Neuron (in vitro differentiated cells): ENCODE results near the gene EVC.

Experiments
- H2AFZ ChIP-seq: one replicate; pipeline ENCODE4 v1.6.1; 2013; ENCODE audit warnings: low read depth, mild to moderate bottlenecking, inconsistent platforms, low read length, moderate library complexity
- H3K27me3 ChIP-seq: one replicate; pipeline ENCODE4 v1.6.1; 2013; ENCODE audit warnings: low read length; ENCODE audit not compliant: insufficient read depth
- H3K36me3 ChIP-seq: one replicate; pipeline ENCODE4 v1.6.1; 2013; ENCODE audit warnings: low read length; ENCODE audit not compliant: insufficient read depth
- H3K4me1 ChIP-seq: one replicate; pipeline ENCODE4 v1.6.1; 2013; ENCODE audit warnings: low read length; ENCODE audit not compliant: insufficient read depth
- H3K4me3 ChIP-seq: 2 replicates; pipeline ENCODE4 v1.5.1; 2013; ENCODE audit warnings: mild to moderate bottlenecking, low read length, moderate library complexity
- H3K9me3 ChIP-seq: one replicate; pipeline ENCODE4 v1.6.1; 2013; ENCODE audit warnings: low read length

EVC gene

GRCh38 chr4:5710961-5711478, at the start of gene EVC:
EVC (plus strand) TSS chr4:5711201; CDS start chr4:5711381, 180 bp downstream.
- Histone ChIP-seq H3K27me3 (peaks cover 31% of the 10 kb centered on the region), H3K4me3 (peak within 1 kb of the TSS; percentile 49), H3K36me3 (no peaks in the 10 kb centered on the region), H2AFZ (peak within 1 kb of the TSS; percentile 89), H3K9me3 (peaks cover 4% of the 10 kb centered on the region), H3K4me1 (peaks cover 7% of the 10 kb centered on the region)

- Histone ChIP-seq H3K4me1 (no peaks in the 10 kb centered on the region), H3K27me3 (no peaks in the 10 kb centered on the region), H3K9me3 (no peaks in the 10 kb centered on the region), H3K4me3 (no peak overlapping the region), H2AFZ (no peak overlapping the region), H3K36me3 (no peaks in the 10 kb centered on the region)
Observed at GRCh38 chr4:5661237-5661636, 49.8 kb upstream of the EVC start.

GRCh38 chr4:5662555-5662954, 48.4 kb upstream of the EVC start:
- Histone ChIP-seq H3K36me3 (no peaks in the 10 kb centered on the region), H3K27me3 (no peaks in the 10 kb centered on the region), H3K4me3 (no peak overlapping the region), H3K9me3 (no peaks in the 10 kb centered on the region), H3K4me1 (no peaks in the 10 kb centered on the region), H2AFZ (no peak overlapping the region)

GRCh38 chr4:5664778-5665177, 46.2 kb upstream of the EVC start:
- Histone ChIP-seq H2AFZ (no peak overlapping the region), H3K4me3 (no peak overlapping the region)

GRCh38 chr4:5666741-5667140, 44.3 kb upstream of the EVC start:
- H3K27me3 ChIP-seq, result no peaks in the 10 kb centered on the region
- H3K9me3 ChIP-seq, result no peaks in the 10 kb centered on the region
- no peak overlapping the region for H2AFZ ChIP-seq
- no peak overlapping the region for H3K4me3 ChIP-seq
- H3K36me3 ChIP-seq, result no peaks in the 10 kb centered on the region
- no peaks in the 10 kb centered on the region for H3K4me1 ChIP-seq

More at GRCh38 chr4:5664778-5665177, 46.2 kb upstream of the EVC start:
- Histone ChIP-seq H3K4me1 (no peaks in the 10 kb centered on the region), H3K9me3 (no peaks in the 10 kb centered on the region), H3K36me3 (no peaks in the 10 kb centered on the region), H3K27me3 (no peaks in the 10 kb centered on the region)

GRCh38 chr4:5676763-5677162, 34.2 kb upstream of the EVC start:
- no peaks in the 10 kb centered on the region for H3K4me1 ChIP-seq
- no peak overlapping the region for H2AFZ ChIP-seq
- H3K36me3 ChIP-seq, result no peaks in the 10 kb centered on the region
- no peaks in the 10 kb centered on the region for H3K27me3 ChIP-seq
- no peaks in the 10 kb centered on the region for H3K9me3 ChIP-seq
- no peak overlapping the region for H3K4me3 ChIP-seq

GRCh38 chr4:5678977-5679376, 32.0 kb upstream of the EVC start:
- Histone ChIP-seq H3K4me1 (no peaks in the 10 kb centered on the region), H3K27me3 (no peaks in the 10 kb centered on the region), H3K9me3 (no peaks in the 10 kb centered on the region), H2AFZ (no peak overlapping the region), H3K4me3 (no peak overlapping the region), H3K36me3 (no peaks in the 10 kb centered on the region)

GRCh38 chr4:5683566-5683965, 27.4 kb upstream of the EVC start:
- H3K4me1 ChIP-seq, result no peaks in the 10 kb centered on the region
- H3K36me3 ChIP-seq, result no peaks in the 10 kb centered on the region
- H3K9me3 ChIP-seq, result no peaks in the 10 kb centered on the region
- H3K27me3 ChIP-seq, result no peaks in the 10 kb centered on the region
- no peak overlapping the region for H3K4me3 ChIP-seq
- H2AFZ ChIP-seq, result no peak overlapping the region

GRCh38 chr4:5685296-5685695, 25.7 kb upstream of the EVC start:
- H3K36me3 ChIP-seq, result no peaks in the 10 kb centered on the region

GRCh38 chr4:5686338-5686737, 24.7 kb upstream of the EVC start:
- Histone ChIP-seq H3K4me3 (no peak overlapping the region), H3K4me1 (peaks cover 18% of the 10 kb centered on the region), H3K36me3 (no peaks in the 10 kb centered on the region)

More at GRCh38 chr4:5685296-5685695, 25.7 kb upstream of the EVC start:
- Histone ChIP-seq H3K4me1 (peaks cover 16% of the 10 kb centered on the region), H3K27me3 (no peaks in the 10 kb centered on the region), H3K4me3 (no peak overlapping the region), H2AFZ (no peak overlapping the region), H3K9me3 (no peaks in the 10 kb centered on the region)

GRCh38 chr4:5689065-5689464, 21.9 kb upstream of the EVC start:
- H3K4me3 ChIP-seq, result no peak overlapping the region
- H3K27me3 ChIP-seq, result no peaks in the 10 kb centered on the region
- H3K4me1 ChIP-seq, result peaks cover 18% of the 10 kb centered on the region
- H2AFZ ChIP-seq, result no peak overlapping the region
- H3K36me3 ChIP-seq, result no peaks in the 10 kb centered on the region
- no peaks in the 10 kb centered on the region for H3K9me3 ChIP-seq

More at GRCh38 chr4:5686338-5686737, 24.7 kb upstream of the EVC start:
- Histone ChIP-seq H3K27me3 (no peaks in the 10 kb centered on the region), H2AFZ (no peak overlapping the region), H3K9me3 (no peaks in the 10 kb centered on the region)

- Histone ChIP-seq H3K4me3 (no peak overlapping the region), H3K36me3 (no peaks in the 10 kb centered on the region)
Observed at GRCh38 chr4:5691491-5692132, 19.4 kb upstream of the EVC start.

GRCh38 chr4:5693871-5694270, 17.1 kb upstream of the EVC start:
- peaks cover 17% of the 10 kb centered on the region for H3K4me1 ChIP-seq
- H3K36me3 ChIP-seq, result no peaks in the 10 kb centered on the region
- H3K9me3 ChIP-seq, result no peaks in the 10 kb centered on the region
- no peak overlapping the region for H3K4me3 ChIP-seq
- no peak overlapping the region for H2AFZ ChIP-seq
- H3K27me3 ChIP-seq, result peaks cover 6% of the 10 kb centered on the region

More at GRCh38 chr4:5691491-5692132, 19.4 kb upstream of the EVC start:
- Histone ChIP-seq H3K27me3 (peaks cover 2% of the 10 kb centered on the region), H3K4me1 (peaks cover 18% of the 10 kb centered on the region), H2AFZ (no peak overlapping the region), H3K9me3 (no peaks in the 10 kb centered on the region)

GRCh38 chr4:5696341-5696740, 14.7 kb upstream of the EVC start:
- Histone ChIP-seq H3K36me3 (no peaks in the 10 kb centered on the region), H3K9me3 (no peaks in the 10 kb centered on the region), H2AFZ (no peak overlapping the region), H3K4me1 (no peaks in the 10 kb centered on the region), H3K27me3 (peaks cover 6% of the 10 kb centered on the region), H3K4me3 (no peak overlapping the region)
